AG10803 (cell line): ENCODE results near the gene SEMA6A.

Source experiments
- DNase-seq: peaks from one replicate; pipeline ENCODE4 v3.0.0; 2010; ENCODE audit warnings: low read depth
- H3K4me3 ChIP-seq: 2 replicates; pipeline ENCODE4 v1.5.1; 2011; ENCODE audit warnings: mild to moderate bottlenecking, low read length, control low read depth
- CTCF ChIP-seq: conservative IDR thresholded peaks from 2 replicates; pipeline ENCODE4 v1.5.1; 2011; ENCODE audit warnings: mild to moderate bottlenecking, low read length, control low read depth, inconsistent platforms

SEMA6A gene

GRCh38 chr5:116457062-116457461 lies 117.6 kb downstream of the SEMA6A start:
- no peak for TF ChIP-seq CTCF
- no peak for DNase-seq
- H3K4me3 ChIP-seq = no peak overlapping the region

- TF ChIP-seq CTCF = no peak
- peak; percentile 66 for DNase-seq
- H3K4me3 ChIP-seq = no peak overlapping the region
Observed at GRCh38 chr5:116456036-116456435, 118.6 kb downstream of the SEMA6A start.

- H3K4me3 ChIP-seq = no peak overlapping the region
- peak; percentile 43 for DNase-seq
- TF ChIP-seq CTCF = no peak
Observed at GRCh38 chr5:116455061-116455460, 119.6 kb downstream of the SEMA6A start.

GRCh38 chr5:116454417-116454927 lies 120.2 kb downstream of the SEMA6A start:
- peak overlapping the region; percentile 34 for H3K4me3 ChIP-seq
- DNase-seq = peak; percentile 91
- TF ChIP-seq CTCF = no peak

- no peak for TF ChIP-seq CTCF
- DNase-seq = peak; percentile 2
- no peak overlapping the region; the same call in 1 of the 2 replicates for H3K4me3 ChIP-seq
Observed at GRCh38 chr5:116453988-116454411, 120.6 kb downstream of the SEMA6A start.

GRCh38 chr5:116452774-116453368 lies 121.8 kb downstream of the SEMA6A start:
- DNase-seq = no peak
- H3K4me3 ChIP-seq = no peak overlapping the region
- no peak for TF ChIP-seq CTCF

GRCh38 chr5:116451905-116452450 lies 122.6 kb downstream of the SEMA6A start:
- no peak overlapping the region for H3K4me3 ChIP-seq
- TF ChIP-seq CTCF = no peak
- no peak for DNase-seq
